RCC 7860 (cell line): ENCODE measurements around the gene HLCS.
"Not testable (repeated sequence)": the region's sequence is repeated elsewhere in the genome, so short reads cannot be mapped to it uniquely, and the experiment has no call there.

ENCODE experiments used
- DNase-seq: peaks from one replicate; pipeline ENCODE4 v3.0.0-alpha.2; 2015; ENCODE audit warnings: low spot score
- FAIRE-seq: peaks from 2 replicates; lab custom pipeline; 2012; peaks lifted over from hg19 to GRCh38; lab: Jason Lieb, UNC

HLCS gene

DNA sequence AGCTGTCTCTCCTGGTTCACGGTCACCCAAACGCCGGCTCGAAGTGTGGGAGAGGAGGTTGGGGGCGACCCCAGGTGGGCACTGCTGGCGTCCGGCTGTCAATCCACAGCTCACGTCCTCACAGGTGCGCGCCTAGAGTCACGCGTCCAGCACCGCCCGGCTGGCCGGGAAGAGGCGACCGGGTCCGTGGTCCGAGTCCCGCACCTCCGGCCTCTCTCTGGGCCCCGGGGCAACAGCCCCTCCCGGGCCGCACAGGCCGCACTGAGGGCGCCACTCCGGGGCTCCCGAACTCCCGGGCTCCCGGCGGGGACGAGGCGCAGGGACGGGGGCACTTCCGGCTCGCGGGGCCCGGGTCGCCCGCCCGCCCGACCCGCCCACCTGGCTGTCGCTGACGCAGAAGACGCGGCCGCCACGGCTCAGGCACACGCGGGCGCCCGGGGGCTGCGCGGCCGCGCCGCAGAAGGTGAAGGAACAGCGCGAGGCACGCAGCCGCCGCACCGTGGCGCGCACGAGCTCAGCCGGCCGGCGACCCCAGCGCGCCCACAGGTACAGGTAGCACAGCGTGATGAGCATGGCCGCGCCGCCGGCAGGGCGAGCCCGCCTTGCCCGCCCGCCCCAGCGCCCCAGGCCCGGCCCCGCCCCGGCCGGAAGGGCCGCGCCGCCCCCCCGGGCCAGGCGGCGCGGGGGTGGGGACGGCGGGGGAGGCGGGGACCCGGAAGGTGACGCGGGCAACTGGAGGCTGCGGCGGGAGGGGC is at the start of gene HLCS:
Gene HLCS (minus strand): TSS at position 604 of the 755 bp plus-strand sequence. CDS start 31 bp downstream, at position 573.
- DNase-seq, result peak; percentile 48
- no peak for FAIRE-seq

DNA sequence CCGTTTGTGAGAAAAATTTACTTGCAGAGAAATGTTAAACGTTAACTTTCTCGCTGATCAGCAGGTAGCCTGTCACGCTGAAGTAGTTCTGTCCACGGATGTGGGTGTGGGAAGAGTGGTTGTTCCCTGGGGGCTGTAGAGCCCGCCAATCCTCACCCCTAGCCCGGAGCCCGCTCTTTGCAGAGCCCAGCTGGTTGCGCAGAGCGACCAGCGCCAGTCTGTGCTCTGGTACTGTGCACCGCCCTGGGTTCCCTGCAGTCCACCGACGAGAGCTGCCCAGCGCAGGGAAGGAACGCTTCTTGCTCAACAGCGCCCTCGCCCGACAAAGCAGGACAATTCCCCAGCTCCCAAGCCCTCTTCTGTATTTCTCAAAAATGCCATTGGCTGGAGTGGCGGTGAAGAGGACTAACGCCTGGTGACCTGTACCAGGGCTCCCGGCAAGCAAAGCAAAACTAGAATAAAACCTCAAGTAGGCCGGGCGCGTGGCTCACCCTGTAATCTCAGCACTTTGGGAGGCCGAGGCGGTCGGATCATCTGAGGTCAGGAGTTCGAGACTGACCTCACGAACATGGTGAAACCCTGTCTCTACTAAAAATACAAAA is 43.4 kb upstream of the HLCS start:
- FAIRE-seq (peak; percentile 55), DNase-seq (peak; percentile 82)

DNA sequence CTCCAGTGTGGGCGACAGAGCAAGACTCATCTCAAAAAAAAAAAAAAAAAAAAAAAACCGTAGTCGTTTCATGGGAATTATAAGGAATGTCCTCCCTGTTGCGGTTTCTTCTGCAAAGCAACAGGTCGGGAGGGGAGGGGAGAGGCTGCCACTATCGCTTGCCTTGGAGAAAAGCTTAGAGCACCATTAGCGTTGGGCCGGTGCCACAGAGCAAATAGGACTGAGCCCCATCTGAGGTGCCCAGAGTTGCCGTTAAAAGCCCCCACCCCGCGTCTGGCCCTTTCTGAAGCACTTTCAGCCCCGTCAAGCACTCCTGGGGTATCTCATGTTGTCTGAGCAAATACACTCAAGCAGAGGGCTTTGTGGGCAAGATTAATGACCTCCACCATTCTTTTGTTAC is 42.3 kb upstream of the HLCS start:
- FAIRE-seq (no peak), DNase-seq (no peak)

DNA sequence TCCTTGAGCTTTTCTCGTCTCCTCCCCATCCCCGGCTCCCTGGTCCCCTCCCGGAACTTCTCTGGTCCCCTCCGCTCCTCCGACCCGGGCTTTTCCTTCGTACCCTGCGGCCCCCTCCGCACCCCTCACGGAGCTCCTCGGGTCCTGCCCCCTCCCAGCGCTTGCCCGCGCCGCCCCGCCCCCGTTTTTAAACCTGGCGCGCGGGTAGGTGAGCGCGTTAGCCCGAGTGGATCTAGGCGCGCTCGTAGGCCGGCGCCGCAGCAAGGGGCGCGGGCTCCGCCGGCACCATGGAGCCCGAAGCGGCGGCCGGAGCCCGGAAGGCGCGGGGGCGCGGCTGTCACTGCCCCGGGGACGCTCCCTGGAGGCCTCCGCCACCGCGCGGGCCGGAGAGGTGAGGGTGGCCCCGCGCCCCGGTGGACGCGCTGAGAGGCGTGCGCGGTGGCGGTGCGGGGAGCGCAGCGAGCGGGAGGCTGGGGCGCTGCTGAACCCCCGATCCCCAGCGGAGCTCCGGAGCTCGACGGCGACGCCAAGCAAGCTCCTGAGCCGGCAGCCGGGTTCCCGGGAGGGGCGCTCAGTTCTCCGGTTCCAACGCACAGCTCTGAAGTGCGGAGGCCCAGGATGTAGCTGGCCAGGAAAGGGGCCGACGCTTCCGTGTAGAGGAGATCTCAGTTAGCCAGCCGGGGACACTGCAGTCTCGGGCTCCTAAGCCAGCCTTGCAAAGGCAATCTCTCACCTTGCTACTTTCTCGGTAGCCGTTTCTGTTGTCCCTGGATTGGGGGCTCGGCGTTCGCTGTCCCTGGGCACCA is 40.2 kb upstream of the HLCS start, which contains the start of gene RIPPLY3:
Gene RIPPLY3 (plus strand): TSS at position 217 of the 806 bp plus-strand sequence. CDS start 71 bp downstream, at position 288.
- DNase-seq (no peak), FAIRE-seq (no peak)

DNA sequence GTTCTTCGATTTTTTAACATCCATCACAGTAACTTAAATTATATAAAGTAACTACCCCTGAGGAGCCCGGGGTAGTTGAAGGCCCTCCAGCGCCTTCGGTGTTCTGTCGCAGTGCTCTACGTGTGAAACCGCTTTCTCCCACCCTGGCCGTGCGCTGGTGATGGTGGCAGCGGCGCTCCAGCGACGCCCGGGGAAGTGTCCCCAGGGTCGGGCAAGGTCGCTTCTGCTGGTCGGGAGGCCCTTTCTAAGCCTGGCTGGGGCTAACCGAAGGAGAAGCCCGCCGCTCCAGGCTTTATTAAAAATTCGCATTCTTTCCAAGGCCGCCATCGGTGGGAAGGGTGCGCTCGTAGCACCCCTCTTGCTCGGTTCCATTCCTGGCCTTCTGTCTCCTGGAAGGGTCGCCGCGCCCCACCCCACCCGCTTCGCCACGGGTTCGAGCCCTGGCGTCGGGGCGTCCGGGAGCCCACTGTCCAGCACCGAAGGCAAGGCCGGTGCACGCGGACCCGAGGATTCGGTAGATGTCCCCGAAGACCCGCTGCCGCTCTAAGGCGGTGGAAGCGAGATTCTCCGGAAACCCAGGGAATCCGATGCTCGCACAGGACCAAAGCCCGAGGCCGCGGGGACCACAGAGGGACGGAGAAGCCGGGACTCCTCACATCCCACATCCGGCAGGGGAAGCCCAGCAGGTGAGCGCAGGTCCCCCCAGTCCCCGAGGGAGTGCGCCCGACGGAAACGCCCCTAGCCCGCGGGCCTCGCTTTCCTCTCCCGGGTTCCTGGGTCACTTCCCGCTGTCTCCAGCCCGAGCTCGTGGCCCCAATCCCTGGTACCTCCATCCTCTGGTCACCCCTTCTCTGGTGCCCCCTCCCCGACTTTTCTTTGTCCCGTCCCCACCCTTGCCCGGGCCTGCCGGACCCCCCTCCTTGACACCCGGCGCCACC is 39.3 kb upstream of the HLCS start:
- DNase-seq (no peak), FAIRE-seq (no peak)

DNA sequence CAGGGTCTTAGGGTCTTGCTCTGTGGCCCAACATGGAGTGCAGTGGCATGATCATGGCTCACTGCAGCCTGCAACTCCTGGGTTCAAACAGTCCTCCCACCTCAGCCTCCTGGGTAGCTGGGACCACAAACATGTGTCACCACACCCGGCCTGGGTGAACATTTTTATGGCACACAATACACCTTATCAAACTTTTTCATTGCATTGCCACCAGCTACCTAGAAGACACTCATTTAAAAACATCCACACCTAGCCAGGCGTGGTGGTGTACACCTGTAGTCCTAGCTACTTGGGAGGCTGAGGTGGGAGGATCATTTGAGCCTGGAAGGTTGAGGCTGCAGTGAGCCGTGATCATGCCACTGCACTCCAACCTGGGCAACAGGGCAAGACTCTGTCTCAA is 37.4 kb upstream of the HLCS start:
- FAIRE-seq, DNase-seq: not testable (repeated sequence)

DNA sequence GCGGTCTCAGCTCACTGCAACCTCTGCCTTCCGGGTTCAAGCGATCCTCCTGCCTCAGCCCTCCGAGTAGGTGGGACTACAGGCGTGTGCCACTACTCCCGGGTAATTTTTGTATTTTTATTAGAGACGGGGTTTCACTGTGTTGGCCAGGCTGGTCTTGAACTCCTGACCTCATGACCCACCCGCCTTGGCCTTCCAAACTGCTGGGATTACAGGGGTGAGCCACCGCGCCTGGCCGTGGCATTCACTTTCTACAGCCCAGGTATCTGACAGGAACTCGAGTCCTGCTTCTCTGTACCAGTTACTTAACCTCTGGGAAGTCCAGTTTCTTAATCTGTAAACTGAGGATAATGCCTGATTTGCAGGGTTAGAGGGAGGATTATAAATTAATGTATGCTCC is 36.4 kb upstream of the HLCS start:
- DNase-seq, FAIRE-seq: not testable (repeated sequence)

DNA sequence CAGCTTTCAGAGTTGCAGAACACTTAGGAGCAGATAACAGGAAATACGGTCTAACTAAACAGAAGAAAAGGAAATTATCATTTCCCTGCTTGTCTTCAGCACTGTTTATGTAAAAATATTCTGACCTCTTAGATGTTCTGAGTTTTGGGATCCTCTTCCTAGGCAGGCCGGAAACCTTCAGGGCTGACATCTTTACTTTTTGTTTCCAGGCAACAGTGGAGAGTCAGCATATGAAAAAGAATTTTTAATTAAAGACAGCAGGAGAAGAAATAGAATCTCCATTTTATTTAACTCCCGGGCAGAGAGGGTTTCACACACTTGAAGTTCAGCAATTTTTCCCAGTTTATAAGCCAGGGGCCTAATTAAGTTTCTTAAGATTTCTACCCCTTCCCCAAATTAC is 35.0 kb upstream of the HLCS start:
- no peak for DNase-seq

DNA sequence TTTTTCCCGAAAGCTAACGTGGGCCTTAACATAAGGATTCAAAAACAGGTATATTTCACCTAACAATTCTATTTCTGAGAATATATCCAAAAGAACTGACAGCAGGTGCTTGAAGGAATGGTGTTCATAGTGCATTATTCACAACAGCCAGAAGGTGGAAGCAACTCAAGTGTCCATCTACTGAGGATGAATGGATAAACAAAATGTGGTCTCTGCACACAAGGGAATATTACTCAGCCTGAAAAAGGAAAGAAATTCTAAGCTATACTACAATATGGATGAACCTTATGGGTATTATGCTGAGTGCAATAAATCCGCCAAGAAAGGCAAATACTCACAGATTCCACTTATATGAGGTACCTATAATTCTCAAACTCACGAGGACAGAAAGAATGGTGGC is 33.9 kb upstream of the HLCS start:
- FAIRE-seq (no peak), DNase-seq (no peak)

More for the DNA sequence above, 35.0 kb upstream of the HLCS start:
- FAIRE-seq, result no peak

DNA sequence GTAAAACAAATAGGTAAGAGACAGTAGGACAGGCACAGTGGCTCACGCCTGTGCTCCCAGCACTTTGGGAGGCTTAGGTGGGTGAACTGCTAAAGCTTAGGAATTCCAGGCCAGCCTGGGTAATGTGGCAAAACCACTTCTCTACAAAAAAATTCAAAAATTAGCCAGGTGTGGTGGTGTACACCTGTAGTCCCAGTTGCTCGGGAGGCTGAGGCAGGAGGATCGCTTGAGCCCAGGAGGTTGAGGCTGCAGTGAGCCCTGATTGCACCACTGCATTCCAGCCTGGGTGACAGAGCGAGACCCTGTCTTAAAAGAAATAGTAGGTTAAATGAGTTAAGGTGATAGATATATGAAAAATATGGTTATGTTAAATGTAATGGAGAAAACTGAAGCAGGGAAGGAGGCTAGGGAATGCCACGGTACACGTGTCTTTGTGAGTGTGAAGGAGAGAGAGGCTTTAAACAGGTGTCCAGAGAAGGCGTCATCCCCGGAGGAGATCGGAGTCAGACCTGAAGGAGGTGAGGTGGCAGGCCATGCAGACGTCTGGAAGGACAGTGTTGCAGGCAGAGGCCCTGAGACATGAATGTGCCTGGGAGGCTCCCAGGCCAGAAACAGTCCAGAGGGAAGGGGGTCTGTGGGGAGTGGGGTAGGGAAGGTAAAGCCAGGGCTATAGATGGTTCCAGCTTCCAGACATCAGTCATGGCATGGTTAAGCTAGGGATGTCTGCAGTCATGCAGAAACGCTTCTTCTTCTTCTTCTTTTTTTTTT is 32.8 kb upstream of the HLCS start:
- FAIRE-seq (no peak), DNase-seq (no peak)

DNA sequence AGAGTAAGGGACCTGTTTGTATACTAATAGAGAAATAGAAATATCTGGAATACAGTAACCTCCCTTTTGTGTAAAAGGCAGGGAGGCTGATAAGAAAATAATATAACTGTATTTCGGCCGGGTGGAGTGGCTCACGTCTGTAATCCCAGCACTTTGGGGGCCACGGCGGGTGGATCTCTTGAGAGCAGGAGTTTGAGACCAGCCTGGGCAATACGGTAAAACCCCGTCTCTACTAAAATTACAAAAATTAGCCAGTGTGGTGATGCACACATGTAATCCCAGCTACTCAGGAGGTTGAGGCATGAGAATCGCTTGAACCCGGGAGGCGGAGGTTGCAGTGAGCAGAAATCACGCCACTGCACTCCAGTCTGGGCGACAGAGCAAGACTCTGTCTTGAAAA is 28.8 kb upstream of the HLCS start:
- DNase-seq, FAIRE-seq: not testable (repeated sequence)

DNA sequence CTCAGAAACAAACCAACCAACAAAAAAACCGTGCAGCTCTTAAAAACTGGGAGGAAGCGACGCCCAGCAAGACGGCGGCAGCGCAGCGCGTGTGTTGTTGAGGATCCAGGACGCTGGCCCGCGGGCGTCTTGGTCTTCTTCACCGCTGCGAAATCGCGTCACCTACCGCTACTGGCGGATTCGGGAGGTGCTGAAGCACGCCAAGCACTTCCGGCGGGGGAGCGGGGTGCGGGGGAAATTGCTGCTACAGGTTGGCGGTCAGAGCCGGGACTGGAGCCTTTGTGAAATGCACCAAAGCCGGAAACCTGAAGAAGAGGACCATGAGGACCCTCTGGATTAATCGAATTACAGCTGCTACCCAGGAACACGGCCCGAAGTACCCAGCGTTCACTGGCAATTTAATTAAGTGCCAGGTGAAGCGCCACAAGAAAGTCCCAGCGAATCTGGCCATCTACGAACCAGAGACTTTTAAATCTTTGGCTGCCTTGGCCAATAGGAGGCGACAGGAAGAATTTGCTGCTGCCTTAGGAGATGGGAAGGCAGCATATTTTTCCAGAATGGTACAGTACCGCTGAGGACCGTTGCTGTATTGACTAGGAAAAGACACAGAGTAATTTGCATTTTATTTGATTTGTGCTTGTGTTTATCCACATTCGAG is 28.2 kb upstream of the HLCS start:
- FAIRE-seq, result no peak

DNA sequence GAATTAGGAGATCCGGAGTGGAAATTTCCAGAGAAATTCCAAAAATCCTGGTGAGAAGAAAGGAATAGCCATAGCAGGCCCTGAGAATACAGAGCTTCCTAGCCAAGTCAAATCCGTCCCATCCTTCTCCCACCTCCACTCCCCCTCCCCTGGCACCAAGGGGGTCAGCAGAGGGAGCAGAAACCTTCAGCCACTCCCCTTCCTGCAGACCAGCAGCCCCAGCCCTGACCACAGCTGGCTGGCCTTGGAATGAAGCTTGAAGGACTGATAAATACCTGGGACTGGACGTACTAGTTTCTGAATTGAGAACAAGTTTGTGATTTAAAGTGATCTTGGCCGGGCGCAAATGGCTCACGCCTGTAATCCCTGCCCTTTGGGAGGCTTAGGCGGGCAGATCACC is 26.2 kb upstream of the HLCS start:
- no peak for FAIRE-seq

More for the DNA sequence above, 28.2 kb upstream of the HLCS start:
- DNase-seq, result no peak

DNA sequence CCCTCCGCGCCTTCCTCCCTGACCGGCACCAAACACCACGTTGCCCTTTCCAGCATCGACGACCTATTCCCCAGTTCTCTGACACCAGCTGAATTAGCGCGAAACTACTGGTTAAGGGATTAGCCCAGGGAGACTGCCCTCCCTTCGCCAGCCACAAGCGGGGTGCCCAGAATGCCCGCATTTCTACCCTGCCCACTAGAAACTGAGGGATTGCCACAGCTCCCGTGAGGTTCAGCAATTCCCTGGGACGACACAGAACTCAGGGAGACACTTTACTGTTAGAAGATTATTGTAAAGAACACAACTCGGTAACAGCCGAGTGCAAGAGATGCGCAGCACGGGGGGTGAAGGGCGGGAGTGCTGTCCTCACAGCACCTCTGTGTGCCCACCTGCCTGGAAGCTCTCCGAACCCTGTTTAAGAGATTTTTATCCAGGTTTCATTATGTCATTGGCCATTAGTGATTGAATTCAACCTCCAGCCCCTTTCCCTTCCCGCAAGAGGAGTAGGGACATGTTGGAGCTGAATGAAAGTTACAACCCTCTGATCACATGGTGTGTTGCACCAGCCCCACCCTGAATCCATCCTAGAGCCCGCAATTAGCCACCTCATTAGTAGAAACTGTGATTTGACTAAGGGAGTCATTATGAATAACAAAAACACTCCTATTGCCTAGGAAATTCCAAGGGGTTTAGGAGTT is 24.2 kb upstream of the HLCS start:
- FAIRE-seq (no peak), DNase-seq (no peak)

More for the DNA sequence above, 26.2 kb upstream of the HLCS start:
- no peak for DNase-seq

DNA sequence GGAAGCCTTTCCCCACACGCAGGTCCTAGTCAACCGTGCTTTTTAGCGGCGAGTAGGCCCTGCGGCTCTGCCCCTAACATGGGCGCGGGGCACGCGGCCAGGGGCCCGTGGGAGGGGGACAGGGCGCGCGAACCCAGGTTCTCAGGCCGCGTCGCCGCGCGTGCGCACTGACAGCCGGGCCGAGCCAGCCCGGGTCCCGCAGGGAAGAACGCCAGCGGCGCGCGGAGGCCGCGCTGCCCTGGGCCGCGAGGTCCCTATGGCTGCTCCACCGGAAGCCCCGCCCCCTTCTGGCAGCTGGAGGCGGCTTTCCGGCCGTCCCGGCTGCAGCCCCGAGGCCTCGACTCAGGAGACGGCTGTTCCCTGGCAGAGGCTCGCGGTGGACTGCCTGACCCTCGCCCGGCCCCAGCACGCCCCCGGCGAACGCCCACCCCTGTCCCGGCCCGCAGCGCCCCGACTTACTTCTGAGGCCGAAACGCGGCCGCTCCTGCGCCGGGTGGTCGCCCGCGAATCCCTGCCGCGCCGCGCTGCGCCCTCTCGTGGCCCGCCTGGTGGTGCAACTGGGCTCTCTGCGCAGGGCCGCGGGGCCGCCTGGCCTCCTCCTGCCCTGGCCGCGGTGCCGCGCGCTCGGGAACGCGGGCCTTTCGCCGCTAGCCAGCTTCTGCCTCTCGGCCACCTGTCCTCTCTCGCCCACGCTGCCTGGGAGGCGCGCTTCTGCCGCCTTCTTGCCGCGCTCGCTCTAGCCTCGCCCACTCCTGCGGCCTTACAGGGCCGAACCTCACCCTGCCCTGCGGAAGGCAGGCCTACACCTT is 23.4 kb upstream of the HLCS start:
- DNase-seq (peak; percentile 84), FAIRE-seq (no peak)

DNA sequence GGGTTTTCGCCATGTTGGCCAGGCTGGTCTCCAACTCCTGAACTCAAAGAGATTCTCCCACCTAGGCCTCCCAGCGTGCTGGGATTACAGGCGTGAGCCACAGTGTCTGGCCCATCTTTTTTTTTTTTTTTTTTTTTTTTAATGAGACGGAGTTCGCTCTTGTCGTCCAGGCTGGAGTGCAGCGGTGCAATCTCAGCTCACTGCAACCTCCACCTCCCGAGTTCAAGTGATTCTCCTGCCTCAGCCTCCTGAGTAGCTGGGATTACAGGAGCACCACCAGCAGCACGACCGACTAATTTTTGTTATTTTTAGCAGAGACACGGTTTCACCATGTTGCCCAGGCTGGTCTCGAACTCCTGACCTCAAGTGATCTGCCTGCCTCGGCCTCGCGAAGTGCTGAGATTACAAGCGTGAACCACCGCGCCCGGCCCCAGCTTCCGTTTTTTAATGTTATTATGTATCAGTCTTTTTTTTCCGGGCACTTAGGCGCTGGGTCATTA is 22.8 kb upstream of the HLCS start:
- FAIRE-seq, DNase-seq: not testable (repeated sequence)

DNA sequence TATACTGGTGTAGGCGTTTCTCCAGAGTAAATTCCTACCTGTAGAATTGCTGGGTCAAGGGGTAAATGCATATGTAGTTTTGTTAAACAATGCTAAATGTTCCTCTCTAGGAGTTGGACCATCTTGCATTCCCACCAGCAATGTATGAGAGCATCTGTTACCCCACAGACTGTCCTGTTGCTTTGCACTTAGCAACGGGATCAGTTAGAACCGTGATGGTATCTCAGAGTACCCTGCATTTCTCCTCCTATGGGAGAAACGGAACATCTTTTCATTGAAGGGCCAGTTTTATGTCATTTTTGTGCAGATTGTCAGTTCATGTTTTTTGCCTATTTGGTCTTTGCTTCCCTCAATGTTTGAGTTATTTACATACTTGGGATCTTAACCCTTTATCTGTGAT is 22.1 kb upstream of the HLCS start:
- DNase-seq (no peak), FAIRE-seq (no peak)
